ENCODE results near the gene MMEL1. TPM values are rescaled to one million over a fixed set of nuclear protein-coding genes. Genes with fewer than 3 reads are reported as not detected.
"Not testable (repeated sequence)": the region's sequence is repeated elsewhere in the genome, so short reads cannot be mapped to it uniquely, and the experiment has no call there.

Gene MMEL1
- total and polyA plus RNA-seq, 7 donors: 0.66 to 37.2 (median 4.2) TPM; not detected in 1

DNA sequence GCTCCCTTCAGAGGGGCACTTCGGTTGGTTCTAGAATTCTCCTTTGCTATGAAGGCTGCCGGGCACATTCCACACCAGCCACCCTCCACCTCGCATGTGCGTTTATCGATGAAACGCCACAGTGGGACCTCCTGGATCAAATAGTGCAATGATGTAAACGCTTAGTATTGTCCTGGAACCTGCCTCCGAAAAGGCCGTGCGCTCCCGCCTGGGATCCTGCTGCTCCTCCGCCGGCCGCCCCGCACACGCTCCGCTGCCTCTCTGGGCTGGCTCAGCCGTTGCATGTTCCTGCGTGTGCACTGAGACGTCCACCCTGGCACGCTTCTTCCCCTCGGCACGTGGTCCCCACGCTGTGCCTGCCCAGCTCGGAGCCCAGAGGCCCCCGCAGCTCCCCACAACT, 80.6 kb downstream of the MMEL1 start:
- H3K27me3 ChIP-seq: peaks cover under 1 to 12% (median 3%) of the 10 kb centered on the region in 3 donors
- intact Hi-C loops (cut with DNase I): loop anchor here (10.0 kb wide), 1 partner anchor 93 kb away; no protein-coding TSS in a partner anchor
- 93 to 95% methylated on average over 26 of the region's 26 CpGs for WGBS, 2 donors
- no peaks in the 10 kb centered on the region for H3K9me3 ChIP-seq
- DNase-seq: no peak
- no peak overlapping the region for H3K4me3 ChIP-seq
- no peak overlapping the region for H3K27ac ChIP-seq
- H3K4me1 ChIP-seq: peaks cover 0 to 41% (median 36%) of the 10 kb centered on the region in 4 donors
- TF ChIP-seq POLR2AphosphoS5 (IDR thresholded peaks at IDR 0.05): no peak
- TF ChIP-seq, protein P1, sequence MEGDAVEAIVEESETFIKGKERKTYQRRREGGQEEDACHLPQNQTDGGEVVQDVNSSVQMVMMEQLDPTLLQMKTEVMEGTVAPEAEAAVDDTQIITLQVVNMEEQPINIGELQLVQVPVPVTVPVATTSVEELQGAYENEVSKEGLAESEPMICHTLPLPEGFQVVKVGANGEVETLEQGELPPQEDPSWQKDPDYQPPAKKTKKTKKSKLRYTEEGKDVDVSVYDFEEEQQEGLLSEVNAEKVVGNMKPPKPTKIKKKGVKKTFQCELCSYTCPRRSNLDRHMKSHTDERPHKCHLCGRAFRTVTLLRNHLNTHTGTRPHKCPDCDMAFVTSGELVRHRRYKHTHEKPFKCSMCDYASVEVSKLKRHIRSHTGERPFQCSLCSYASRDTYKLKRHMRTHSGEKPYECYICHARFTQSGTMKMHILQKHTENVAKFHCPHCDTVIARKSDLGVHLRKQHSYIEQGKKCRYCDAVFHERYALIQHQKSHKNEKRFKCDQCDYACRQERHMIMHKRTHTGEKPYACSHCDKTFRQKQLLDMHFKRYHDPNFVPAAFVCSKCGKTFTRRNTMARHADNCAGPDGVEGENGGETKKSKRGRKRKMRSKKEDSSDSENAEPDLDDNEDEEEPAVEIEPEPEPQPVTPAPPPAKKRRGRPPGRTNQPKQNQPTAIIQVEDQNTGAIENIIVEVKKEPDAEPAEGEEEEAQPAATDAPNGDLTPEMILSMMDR (IDR thresholded peaks at IDR 0.05): no peak
- TF ChIP-seq EP300 (IDR thresholded peaks at IDR 0.05): no peak
- no peak for TF ChIP-seq POLR2A (IDR thresholded peaks at IDR 0.05)
- H3K36me3 ChIP-seq: no peaks in the 10 kb centered on the region

DNA sequence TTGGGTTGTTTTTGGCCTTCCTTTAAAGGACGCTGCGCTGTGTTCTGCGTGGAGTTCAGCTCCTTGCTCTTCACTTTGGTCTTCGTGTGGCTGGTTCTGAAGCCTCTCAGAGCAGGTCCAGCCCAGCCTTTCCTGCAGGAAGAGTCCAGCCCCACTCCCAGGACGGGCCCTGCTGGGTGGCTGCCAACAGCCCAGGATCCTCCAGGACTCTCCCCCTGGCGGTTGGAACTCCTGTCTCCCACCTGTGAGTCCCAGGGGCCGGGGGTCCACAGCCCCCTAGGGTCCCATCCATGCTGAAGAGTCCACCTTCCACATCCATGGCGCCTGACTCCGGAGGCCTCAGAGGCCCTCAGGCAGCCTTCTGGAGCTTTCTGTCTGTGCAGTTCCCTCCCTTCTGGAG, 81.3 kb downstream of the MMEL1 start:
- Histone ChIP-seq H3K27me3 (peaks cover 7 to 19% (median 9%) of the 10 kb centered on the region in 3 donors), H3K4me1 (peaks cover 0 to 42% (median 37%) of the 10 kb centered on the region in 4 donors), H3K27ac (peak overlapping the region in 1 of 4 donors; percentile 22)
- not testable (repeated sequence) for DNase-seq, H3K36me3 ChIP-seq, H3K4me3 ChIP-seq, H3K9me3 ChIP-seq
- WGBS, 2 donors: 86 to 92% methylated on average over 9 of the region's 9 CpGs
- intact Hi-C loops (cut with DNase I): loop anchor here (10.0 kb wide), 1 partner anchor 93 kb away; no protein-coding TSS in a partner anchor

DNA sequence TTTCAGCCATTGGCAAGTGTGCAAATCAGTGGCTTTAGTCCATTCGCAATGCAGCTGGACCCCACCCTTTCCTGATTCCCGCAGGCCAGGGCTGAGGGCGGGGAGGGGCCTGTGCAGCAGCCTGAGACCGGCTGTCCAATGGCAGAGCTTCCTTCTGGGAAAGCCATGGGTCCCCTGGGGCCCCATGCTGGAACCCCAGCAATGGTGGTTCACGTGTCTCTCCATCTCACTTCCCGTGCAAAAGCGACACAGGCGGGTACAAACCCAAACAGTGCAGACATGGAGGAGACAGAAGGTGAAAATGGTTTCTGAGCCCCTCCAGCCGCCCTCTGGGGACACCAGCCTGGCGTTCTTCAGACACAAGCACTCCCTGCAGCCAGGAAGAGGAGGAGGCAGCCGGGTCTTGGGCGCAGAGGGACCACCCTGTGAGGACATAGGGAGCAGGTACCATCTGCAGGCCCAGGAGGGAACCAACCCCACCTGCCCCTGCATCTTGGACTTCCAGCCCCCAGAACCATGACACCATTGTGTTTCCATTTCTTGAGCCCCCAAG, 82.4 kb downstream of the MMEL1 start:
- Histone ChIP-seq H3K27me3 (peaks cover 14 to 30% (median 21%) of the 10 kb centered on the region in 3 donors), H3K4me1 (peaks cover 0 to 48% (median 42%) of the 10 kb centered on the region in 4 donors), H3K27ac (peak overlapping the region in 1 of 4 donors; percentile 94)
- DNase-seq, H3K36me3 ChIP-seq, H3K9me3 ChIP-seq, H3K4me3 ChIP-seq: not testable (repeated sequence)
- intact Hi-C loops (cut with DNase I): loop anchor here (10.0 kb wide), 1 partner anchor 94 kb away; no protein-coding TSS in a partner anchor
- WGBS, 2 donors: 51 to 63% methylated on average over 12 of the region's 12 CpGs

DNA sequence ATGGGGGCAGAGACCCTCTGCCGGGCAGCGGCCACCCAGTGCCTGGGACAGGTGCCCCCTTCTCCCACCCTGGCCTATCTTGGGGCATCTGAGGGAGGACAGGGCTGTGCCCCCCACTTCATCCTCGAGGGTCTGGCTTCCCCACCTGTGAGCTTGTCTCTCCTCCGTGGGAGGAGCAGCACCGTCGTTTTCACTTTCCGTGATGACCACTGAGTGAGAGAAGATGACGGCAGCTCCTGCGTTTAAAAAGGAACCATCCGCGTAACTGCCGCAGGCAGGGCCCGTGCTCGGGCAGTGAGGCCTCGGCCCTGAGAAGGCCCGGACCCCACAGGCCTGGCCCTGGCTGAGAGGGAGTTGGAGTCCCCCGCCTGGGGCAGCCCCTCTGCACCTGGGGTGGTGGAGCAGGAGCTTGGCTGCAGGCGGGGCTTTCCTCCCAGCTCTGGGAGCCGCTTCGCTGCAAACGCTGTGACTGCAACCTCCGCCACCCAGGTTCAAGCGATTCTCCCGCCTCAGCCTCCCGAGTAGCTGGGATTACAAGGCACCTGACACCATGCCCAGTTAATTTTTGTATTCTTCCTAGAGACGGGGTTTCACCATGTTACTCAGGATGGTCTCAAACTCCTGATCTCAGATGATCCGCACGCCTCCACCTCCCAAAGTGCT, 83.3 kb downstream of the MMEL1 start:
- Histone ChIP-seq H3K4me1 (peaks cover 0 to 47% (median 40%) of the 10 kb centered on the region in 4 donors), H3K27ac (peak overlapping the region; percentile 79 to 94 (median 82)), H3K4me3 (peak overlapping the region in 2 of 4 donors; percentile 23 to 52), H3K27me3 (peaks cover 14 to 37% (median 30%) of the 10 kb centered on the region in 3 donors)
- H3K9me3 ChIP-seq, H3K36me3 ChIP-seq, DNase-seq: not testable (repeated sequence)
- 75 to 81% methylated on average over 25 of the region's 28 CpGs for WGBS, 2 donors
- intact Hi-C loops (cut with DNase I): loop anchor here (5.0 to 10.0 kb wide), 2 partner anchors 38 to 95 kb away; partner anchors contain the start of gene PRXL2B

DNA sequence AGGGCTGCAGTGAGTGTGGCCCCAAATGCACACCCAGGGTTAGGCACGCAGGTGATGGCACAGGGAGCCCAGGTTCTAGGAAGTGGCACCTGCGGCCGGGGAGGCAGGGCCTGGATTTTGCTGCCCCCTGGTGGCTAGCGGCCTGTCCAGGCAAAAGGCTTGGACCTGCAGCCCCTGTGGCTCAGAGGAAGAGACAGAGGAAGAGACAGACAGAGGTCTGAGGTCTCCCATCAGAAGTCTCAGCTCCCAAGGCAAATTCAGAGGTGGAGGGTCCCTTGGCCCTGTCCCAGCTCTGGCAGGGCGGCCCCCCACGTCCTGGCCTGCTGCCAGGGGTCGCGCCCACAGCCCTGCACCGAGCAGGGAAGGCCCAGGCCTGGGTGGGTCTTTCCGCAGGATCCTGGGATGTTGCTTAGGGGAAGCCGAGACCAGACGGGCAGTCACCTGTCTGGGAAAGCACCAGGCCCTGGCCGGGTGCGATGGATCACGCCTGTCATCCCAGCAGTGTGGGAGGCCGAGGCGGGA, 84.7 kb downstream of the MMEL1 start:
- WGBS, 2 donors: 2 to 6% methylated on average over 17 of the region's 17 CpGs
- Histone ChIP-seq H3K36me3 (no peaks in the 10 kb centered on the region), H3K27me3 (peaks cover 14 to 50% (median 42%) of the 10 kb centered on the region in 3 donors), H3K4me1 (peaks cover 0 to 59% (median 43%) of the 10 kb centered on the region in 4 donors), H3K9me3 (no peaks in the 10 kb centered on the region), H3K27ac (peak overlapping the region; percentile 79 to 94 (median 82)), H3K4me3 (peak overlapping the region; percentile 18 to 52 (median 23))
- TF ChIP-seq EP300 (IDR thresholded peaks at IDR 0.05) (no peak), POLR2AphosphoS5 (IDR thresholded peaks at IDR 0.05) (peak in 2 of 4 donors; percentile 18 to 24)
- TF ChIP-seq, protein P1 (IDR thresholded peaks at IDR 0.05): peak; percentile 91 to 96 (median 94)
- DNase-seq: peak; percentile 91
- intact Hi-C loops (cut with DNase I): loop anchor here (1.0 to 5.0 kb wide), 3 partner anchors 22 to 134 kb away; partner anchors contain the start of genes PANK4 and PRXL2B

All from sigmoid colon (tissue), 7 donors.